ENCODE measurements around the gene LRRC59. TPM values are rescaled to one million over a fixed set of nuclear protein-coding genes. Genes with fewer than 3 reads are reported as not detected.
"Not testable (repeated sequence)": the region's sequence is repeated elsewhere in the genome, so short reads cannot be mapped to it uniquely, and the experiment has no call there.

Gene LRRC59
- total and polyA plus RNA-seq, 7 donors: 32.4 to 116 (median 38.8) TPM

DNA sequence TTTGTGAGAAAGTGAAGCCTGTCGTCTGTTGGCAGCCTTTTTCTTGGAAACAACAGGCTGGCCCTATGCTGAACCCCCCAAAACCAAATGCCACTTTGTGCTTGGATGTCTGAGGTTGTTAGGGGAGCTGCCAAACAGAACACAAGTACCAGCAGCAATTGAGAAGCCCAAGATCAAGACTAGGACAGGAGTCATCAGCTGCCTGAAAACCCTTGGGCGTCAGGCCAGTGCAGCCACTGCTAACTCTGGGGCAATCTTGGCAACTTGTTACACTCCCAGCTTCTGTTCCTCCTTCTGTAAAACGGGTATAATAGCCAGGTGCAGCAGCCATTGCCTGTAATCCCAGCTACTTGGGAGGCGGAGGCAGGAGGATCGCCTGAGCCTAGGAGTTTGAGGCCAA lies 9.3 kb upstream of the LRRC59 start:
- no peak overlapping the region for H3K4me3 ChIP-seq
- DNase-seq: no peak
- 80 to 81% methylated on average over 5 of the region's 5 CpGs for WGBS, 2 donors

DNA sequence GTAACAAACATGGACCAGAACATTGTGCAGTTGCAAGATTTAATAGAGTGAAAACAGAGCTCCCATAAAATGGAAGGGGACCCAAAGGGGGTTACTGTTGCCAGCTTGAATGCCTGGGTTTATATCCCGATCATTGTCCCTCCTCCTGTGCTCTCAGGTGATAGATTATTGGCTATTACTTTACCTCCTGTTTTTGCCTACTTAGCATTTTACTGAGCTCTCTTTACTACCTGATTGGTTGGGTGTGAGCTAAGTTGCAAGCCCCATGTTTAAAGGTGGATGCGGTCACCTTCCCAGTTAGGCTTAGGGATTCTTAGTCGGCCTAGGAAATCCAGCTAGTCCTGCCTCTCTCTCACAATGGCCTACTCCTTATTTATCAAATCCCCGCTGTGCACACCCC lies 8.0 kb upstream of the LRRC59 start:
- H3K4me1 ChIP-seq; H3K36me3 ChIP-seq; H3K27me3 ChIP-seq; DNase-seq; H3K4me3 ChIP-seq; intact Hi-C loops (cut with DNase I); H3K27ac ChIP-seq; H3K9me3 ChIP-seq: not testable (repeated sequence)
- WGBS, 2 donors: 89 to 98% methylated on average over 4 of the region's 4 CpGs

More for the DNA sequence above, 9.3 kb upstream of the LRRC59 start:
- no peaks in the 10 kb centered on the region for H3K9me3 ChIP-seq
- TF ChIP-seq, protein P1, sequence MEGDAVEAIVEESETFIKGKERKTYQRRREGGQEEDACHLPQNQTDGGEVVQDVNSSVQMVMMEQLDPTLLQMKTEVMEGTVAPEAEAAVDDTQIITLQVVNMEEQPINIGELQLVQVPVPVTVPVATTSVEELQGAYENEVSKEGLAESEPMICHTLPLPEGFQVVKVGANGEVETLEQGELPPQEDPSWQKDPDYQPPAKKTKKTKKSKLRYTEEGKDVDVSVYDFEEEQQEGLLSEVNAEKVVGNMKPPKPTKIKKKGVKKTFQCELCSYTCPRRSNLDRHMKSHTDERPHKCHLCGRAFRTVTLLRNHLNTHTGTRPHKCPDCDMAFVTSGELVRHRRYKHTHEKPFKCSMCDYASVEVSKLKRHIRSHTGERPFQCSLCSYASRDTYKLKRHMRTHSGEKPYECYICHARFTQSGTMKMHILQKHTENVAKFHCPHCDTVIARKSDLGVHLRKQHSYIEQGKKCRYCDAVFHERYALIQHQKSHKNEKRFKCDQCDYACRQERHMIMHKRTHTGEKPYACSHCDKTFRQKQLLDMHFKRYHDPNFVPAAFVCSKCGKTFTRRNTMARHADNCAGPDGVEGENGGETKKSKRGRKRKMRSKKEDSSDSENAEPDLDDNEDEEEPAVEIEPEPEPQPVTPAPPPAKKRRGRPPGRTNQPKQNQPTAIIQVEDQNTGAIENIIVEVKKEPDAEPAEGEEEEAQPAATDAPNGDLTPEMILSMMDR (IDR thresholded peaks at IDR 0.05): no peak
- TF ChIP-seq POLR2A (IDR thresholded peaks at IDR 0.05): no peak
- TF ChIP-seq POLR2AphosphoS5 (IDR thresholded peaks at IDR 0.05): no peak
- no peak for TF ChIP-seq EP300 (IDR thresholded peaks at IDR 0.05)
- H3K27me3 ChIP-seq: no peaks in the 10 kb centered on the region
- no peak overlapping the region for H3K27ac ChIP-seq
- H3K4me1 ChIP-seq: no peaks in the 10 kb centered on the region
- H3K36me3 ChIP-seq: no peaks in the 10 kb centered on the region
- intact Hi-C loops (cut with DNase I): no loop called here

DNA sequence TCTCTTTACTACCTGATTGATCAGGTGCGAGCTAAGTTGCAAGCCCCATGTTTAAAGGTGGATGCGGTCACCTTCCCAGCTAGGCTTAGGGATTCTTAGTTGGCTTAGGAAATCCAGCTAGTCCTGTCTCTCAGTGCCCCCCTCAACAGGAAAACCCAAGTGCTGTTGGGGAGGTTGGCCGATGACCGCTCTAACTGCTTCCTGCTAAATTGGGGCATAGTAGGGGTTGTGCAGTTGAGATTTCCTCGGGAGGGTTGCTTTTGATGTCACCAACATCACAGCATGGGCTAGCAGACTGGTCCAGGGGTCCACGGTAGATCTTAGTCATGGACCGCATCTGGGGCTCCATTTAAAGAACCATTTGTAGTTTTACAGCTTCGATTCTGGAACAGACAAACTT lies 2.3 kb upstream of the LRRC59 start:
- peaks cover 0 to 28% (median 24%) of the 10 kb centered on the region in 4 donors for H3K4me1 ChIP-seq
- WGBS, 2 donors: 95 to 97% methylated on average over 8 of the region's 8 CpGs
- H3K9me3 ChIP-seq; H3K4me3 ChIP-seq; DNase-seq; H3K27me3 ChIP-seq; H3K36me3 ChIP-seq; H3K27ac ChIP-seq; intact Hi-C loops (cut with DNase I): not testable (repeated sequence)

DNA sequence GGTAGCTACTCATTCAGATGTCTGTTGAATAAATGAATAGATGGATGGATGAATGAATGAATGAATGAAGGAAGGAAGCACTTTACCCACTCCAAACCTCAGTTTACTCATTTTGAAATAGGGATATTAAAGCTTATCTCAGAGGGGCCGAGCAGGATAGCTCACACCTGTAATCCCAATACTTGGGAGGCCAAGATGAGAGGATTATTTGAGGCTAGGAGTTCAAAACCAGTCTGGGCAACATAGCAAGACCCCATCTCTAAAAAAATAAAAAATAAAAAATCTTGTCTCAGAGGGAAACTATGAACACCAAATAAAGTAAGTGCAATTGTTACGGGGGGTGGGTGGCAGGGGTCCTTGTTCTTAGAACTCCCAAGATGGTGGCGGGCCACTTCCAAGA lies 1.3 kb upstream of the LRRC59 start:
- 94 to 99% methylated on average over 3 of the region's 3 CpGs for WGBS, 2 donors
- H3K9me3 ChIP-seq; H3K4me3 ChIP-seq; intact Hi-C loops (cut with DNase I); H3K27me3 ChIP-seq; DNase-seq; H3K27ac ChIP-seq: not testable (repeated sequence)
- Histone ChIP-seq H3K36me3 (peaks cover 0 to 13% (median 10%) of the 10 kb centered on the region in 4 donors), H3K4me1 (peaks cover 0 to 28% (median 24%) of the 10 kb centered on the region in 4 donors)

DNA sequence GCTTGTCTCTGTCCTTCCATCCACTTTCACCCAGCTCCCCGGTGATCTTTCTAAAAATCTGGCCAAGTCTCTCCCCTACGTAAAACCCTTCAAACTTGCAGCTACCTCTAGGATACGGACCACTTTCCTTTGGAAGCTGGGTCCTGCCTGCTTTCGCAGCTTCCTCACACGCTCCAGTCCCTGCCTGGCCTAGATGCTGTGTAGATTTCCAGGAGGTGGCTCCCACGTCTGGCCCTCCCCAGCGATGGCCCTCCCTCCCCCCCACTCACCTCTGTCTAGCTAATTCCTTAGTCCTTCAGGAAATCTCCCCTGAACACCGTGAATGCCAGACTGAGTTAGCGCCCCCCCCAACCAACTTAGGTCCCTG lies 579 bp upstream of the LRRC59 start:
- intact Hi-C loops (cut with DNase I): no loop called here
- peaks cover 0 to 21% (median 17%) of the 10 kb centered on the region in 4 donors for H3K36me3 ChIP-seq
- DNase-seq: no peak
- H3K4me1 ChIP-seq: peaks cover 0 to 28% (median 24%) of the 10 kb centered on the region in 4 donors
- peak overlapping the region; percentile 68 to 97 (median 78) for H3K4me3 ChIP-seq
- peak overlapping the region in 2 of 4 donors; percentile 80 to 81 for H3K27ac ChIP-seq
- 65 to 70% methylated on average over 9 of the region's 9 CpGs for WGBS, 2 donors
- no peak for TF ChIP-seq POLR2A (IDR thresholded peaks at IDR 0.05)
- TF ChIP-seq EP300 (IDR thresholded peaks at IDR 0.05): no peak
- no peak for TF ChIP-seq POLR2AphosphoS5 (IDR thresholded peaks at IDR 0.05)
- TF ChIP-seq, protein P1 (IDR thresholded peaks at IDR 0.05): no peak
- no peaks in the 10 kb centered on the region for H3K27me3 ChIP-seq
- H3K9me3 ChIP-seq: no peaks in the 10 kb centered on the region

DNA sequence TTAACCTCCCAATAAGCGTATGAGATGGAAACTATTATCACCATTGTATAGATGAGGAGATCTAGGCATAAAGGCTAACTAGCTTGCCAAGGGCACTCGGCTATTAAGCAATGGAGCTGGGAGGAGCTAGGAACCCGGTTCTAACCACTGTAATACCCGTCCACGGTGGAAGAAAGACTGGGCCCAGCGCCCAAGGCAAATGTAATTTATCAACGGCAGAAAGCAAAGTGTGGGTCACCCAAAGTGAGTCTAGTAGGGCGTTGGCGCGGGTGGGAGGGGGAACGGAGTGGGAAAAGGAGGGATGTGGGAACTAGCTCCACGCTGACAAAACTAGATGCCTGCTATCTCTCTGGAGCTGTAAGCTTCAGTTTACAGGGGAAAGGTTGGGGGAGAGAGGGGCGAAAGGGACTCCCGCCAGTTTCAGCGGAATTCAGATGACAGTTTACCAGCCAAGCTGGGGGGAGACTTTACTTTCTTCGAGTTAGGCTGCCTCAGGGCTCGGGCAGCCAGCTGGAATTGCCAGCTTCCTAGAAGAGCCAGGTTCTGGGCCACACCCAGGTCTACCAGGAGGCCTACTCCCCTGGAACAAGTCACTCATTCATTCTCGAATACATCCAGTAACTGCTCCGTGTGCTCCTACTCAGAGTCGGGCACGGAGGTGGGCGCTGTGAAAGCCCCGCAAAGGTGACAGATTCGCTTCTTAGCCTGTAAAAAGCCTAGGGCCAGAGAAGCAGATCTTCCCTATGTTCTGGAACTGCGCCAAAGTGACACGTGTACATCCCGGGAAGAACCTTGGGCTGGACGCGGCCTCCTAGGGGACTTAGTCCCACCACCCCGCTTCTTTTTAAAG lies 837 bp downstream of the LRRC59 start:
- TF ChIP-seq EP300 (IDR thresholded peaks at IDR 0.05) (no peak), POLR2AphosphoS5 (IDR thresholded peaks at IDR 0.05) (no peak), POLR2A (IDR thresholded peaks at IDR 0.05) (no peak)
- TF ChIP-seq, protein P1 (IDR thresholded peaks at IDR 0.05): no peak
- Histone ChIP-seq H3K36me3 (peaks cover 6 to 35% (median 31%) of the 10 kb centered on the region in 4 donors), H3K4me3 (peak overlapping the region; percentile 68 to 97 (median 78)), H3K27ac (peak overlapping the region; percentile 80 to 82 (median 82)), H3K9me3 (no peaks in the 10 kb centered on the region), H3K27me3 (no peaks in the 10 kb centered on the region), H3K4me1 (peaks cover 0 to 28% (median 24%) of the 10 kb centered on the region in 4 donors)
- WGBS, 2 donors: 2 to 14% methylated on average over 30 of the region's 30 CpGs
- peak; percentile 69 for DNase-seq
- intact Hi-C loops (cut with DNase I): no loop called here

Measured in sigmoid colon (tissue), 7 donors.